ENCODE data around the gene DAPK3. TPM values are rescaled to one million over a fixed set of nuclear protein-coding genes. Genes with fewer than 3 reads are reported as not detected.

DAPK3 gene
- total RNA-seq, 1 experiment from 2014 or later: 60.9 TPM

DNA sequence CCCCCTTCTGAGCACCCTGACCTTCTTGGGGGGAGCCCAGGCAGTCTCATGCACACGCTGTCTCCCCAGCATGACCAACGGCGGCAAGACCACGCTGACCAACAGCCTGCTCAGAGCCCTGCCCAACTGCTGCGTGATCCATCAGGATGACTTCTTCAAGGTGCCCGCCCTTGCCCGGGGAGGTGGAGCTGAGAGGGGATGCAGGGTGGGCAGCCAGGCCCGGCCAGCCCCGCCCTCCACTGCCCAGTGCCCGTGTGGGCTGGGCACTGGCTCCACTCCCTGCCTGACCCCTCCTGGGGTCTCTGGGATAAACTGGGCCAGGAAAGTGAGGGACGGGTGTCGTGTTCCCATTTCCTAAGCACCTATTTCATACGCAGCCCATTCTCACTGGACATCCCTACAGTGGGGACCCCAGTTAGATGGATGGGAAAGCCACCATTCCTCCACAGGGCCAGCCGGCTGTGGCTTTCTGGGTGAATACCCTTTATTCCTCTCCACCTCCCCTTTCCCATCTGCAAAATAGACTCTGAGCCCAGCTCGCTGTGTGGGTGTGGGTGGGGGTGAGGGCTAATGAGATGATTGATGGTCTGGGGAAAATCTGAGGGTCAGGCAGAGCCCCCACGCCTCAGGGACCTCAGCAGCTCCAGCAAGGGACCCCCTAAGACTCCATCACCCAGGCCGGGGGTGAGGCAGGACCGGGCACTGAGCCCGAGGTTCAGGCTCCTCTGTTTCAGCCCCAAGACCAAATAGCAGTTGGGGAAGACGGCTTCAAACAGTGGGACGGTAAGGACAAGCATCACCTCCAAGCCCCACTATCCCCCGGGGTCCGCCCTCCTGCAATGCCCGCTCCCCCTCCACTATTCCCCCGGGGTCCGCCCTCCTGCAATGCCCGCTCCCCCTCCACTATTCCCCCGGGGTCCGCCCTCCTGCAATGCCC lies 34.1 kb downstream of the DAPK3 start:
- POLR2A ChIA-PET: no interaction called here
- H3K27ac Mint-ChIP-seq (ENCODE audit: low read depth, unreplicated experiment): no peak overlapping the region
- no TSS peak for BruUV-seq (replicated peaks)
- intact Hi-C loops (cut with micrococcal nuclease): no loop called here
- no peaks in the 10 kb centered on the region for H3K4me1 Mint-ChIP-seq (ENCODE audit: insufficient read depth, unreplicated experiment)
- no peak for DNase-seq (ENCODE audit: unreplicated experiment)
- TF ChIP-seq CTCF (IDR thresholded peaks at IDR 0.05; ENCODE audit: unreplicated experiment): no peak
- peaks cover 5% of the 10 kb centered on the region for H3K27me3 Mint-ChIP-seq (ENCODE audit: insufficient read depth, unreplicated experiment)
- no peaks in the 10 kb centered on the region for H3K9me3 Mint-ChIP-seq (ENCODE audit: unreplicated experiment)
- H3K4me3 Mint-ChIP-seq (ENCODE audit: unreplicated experiment): no peak overlapping the region
- CTCF ChIA-PET: no interaction called here
- H3K36me3 Mint-ChIP-seq (ENCODE audit: insufficient read depth, unreplicated experiment): peaks cover 4% of the 10 kb centered on the region

GRCh38 chr19:3932931-3933810 lies 37.7 kb downstream of the DAPK3 start, which contains the start of gene NMRK2:
NMRK2 (plus strand) TSS chr19:3933069; CDS start chr19:3933672, 603 bp downstream.
- no peak within 1 kb of the TSS for H3K27ac Mint-ChIP-seq (ENCODE audit: low read depth, unreplicated experiment)
- no peak for DNase-seq (ENCODE audit: unreplicated experiment)
- CTCF ChIA-PET: no interaction called here
- intact Hi-C loops (cut with micrococcal nuclease): no loop called here
- no peak for TF ChIP-seq CTCF (IDR thresholded peaks at IDR 0.05; ENCODE audit: unreplicated experiment)
- H3K4me1 Mint-ChIP-seq (ENCODE audit: insufficient read depth, unreplicated experiment): no peaks in the 10 kb centered on the region
- H3K4me3 Mint-ChIP-seq (ENCODE audit: unreplicated experiment): no peak within 1 kb of the TSS
- peaks cover 12% of the 10 kb centered on the region for H3K27me3 Mint-ChIP-seq (ENCODE audit: insufficient read depth, unreplicated experiment)
- H3K9me3 Mint-ChIP-seq (ENCODE audit: unreplicated experiment): no peaks in the 10 kb centered on the region
- POLR2A ChIA-PET: no interaction called here
- H3K36me3 Mint-ChIP-seq (ENCODE audit: insufficient read depth, unreplicated experiment): peaks cover 4% of the 10 kb centered on the region
- BruUV-seq (replicated peaks): no TSS peak

DNA sequence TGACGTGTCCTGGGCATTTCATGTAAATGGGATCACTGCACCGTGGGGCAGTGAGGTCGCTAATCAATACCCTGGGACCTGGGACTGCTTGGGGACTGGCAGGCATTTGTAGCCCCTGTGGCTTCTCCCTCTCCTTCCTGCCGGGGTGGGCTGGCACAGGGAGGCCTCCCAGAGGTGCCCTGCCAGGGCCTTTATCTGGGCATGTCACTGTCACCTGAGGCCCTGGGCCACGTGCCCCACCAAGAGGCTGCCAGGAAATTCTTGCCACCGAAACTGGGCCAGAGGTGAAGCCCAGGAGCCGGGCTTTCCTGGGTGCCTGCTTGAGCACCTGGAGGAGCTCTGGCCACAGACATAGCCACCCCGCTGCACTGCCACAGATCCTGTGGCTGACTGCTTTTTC lies 39.9 kb downstream of the DAPK3 start:
- intact Hi-C loops (cut with micrococcal nuclease): no loop called here
- no TSS peak for BruUV-seq (replicated peaks)
- no peak overlapping the region for H3K4me3 Mint-ChIP-seq (ENCODE audit: unreplicated experiment)
- no peaks in the 10 kb centered on the region for H3K9me3 Mint-ChIP-seq (ENCODE audit: unreplicated experiment)
- ChIA-PET POLR2A (no interaction called here), CTCF (no interaction called here)
- TF ChIP-seq CTCF (IDR thresholded peaks at IDR 0.05; ENCODE audit: unreplicated experiment): no peak
- H3K36me3 Mint-ChIP-seq (ENCODE audit: insufficient read depth, unreplicated experiment): peaks cover 4% of the 10 kb centered on the region
- no peak overlapping the region for H3K27ac Mint-ChIP-seq (ENCODE audit: low read depth, unreplicated experiment)
- H3K27me3 Mint-ChIP-seq (ENCODE audit: insufficient read depth, unreplicated experiment): peaks cover 12% of the 10 kb centered on the region
- no peak for DNase-seq (ENCODE audit: unreplicated experiment)
- H3K4me1 Mint-ChIP-seq (ENCODE audit: insufficient read depth, unreplicated experiment): no peaks in the 10 kb centered on the region

- Mint-ChIP-seq H3K4me3 (ENCODE audit: unreplicated experiment) (no peak overlapping the region), H3K27ac (ENCODE audit: low read depth, unreplicated experiment) (no peak overlapping the region), H3K27me3 (ENCODE audit: insufficient read depth, unreplicated experiment) (peaks cover 16% of the 10 kb centered on the region), H3K36me3 (ENCODE audit: insufficient read depth, unreplicated experiment) (peaks cover 7% of the 10 kb centered on the region), H3K4me1 (ENCODE audit: insufficient read depth, unreplicated experiment) (no peaks in the 10 kb centered on the region), H3K9me3 (ENCODE audit: unreplicated experiment) (peaks cover 26% of the 10 kb centered on the region)
- intact Hi-C loops (cut with micrococcal nuclease): no loop called here
- no peak for TF ChIP-seq CTCF (IDR thresholded peaks at IDR 0.05; ENCODE audit: unreplicated experiment)
- ChIA-PET CTCF (no interaction called here), POLR2A (no interaction called here)
- no peak for DNase-seq (ENCODE audit: unreplicated experiment)
- BruUV-seq (replicated peaks): no TSS peak
These were observed 47.0 kb downstream of the DAPK3 start for GRCh38 chr19:3923912-3924311.

Data from MCF 10A (cell line).